Measurements from ENCODE around the gene DNAAF5.
"Not testable (repeated sequence)": the region's sequence is repeated elsewhere in the genome, so short reads cannot be mapped to it uniquely, and the experiment has no call there.

The DNAAF5 gene

DNA sequence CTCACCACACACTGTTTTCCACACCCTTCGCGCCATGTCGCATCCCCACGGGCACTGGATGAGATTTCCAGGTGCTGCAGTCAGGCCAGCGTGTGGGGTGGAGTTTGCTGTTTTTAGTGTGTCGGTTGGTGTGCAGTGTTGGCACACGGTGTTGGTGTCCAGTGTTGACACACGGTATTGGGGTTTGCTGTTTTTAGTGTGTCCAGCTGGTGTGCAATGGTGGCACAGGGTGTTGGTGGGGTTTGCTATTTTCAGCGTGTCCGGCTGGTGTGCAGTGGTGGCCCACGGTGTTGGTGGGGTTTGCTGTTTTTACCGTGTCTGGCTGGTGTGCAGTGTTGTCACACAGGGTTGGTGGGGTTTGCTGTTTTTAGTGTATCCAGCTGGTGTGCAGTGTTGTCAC is 20.7 kb downstream of the DNAAF5 start:
- Histone ChIP-seq H3K27ac (ENCODE audit: low read depth, low read length, severe bottlenecking) (no peak overlapping the region), H3K36me3 (ENCODE audit: control insufficient read depth, insufficient read depth, low read length) (peaks cover 48% of the 10 kb centered on the region), H3K4me1 (ENCODE audit: control insufficient read depth, insufficient read depth, low read length, poor library complexity, severe bottlenecking) (no peaks in the 10 kb centered on the region), H3K4me3 (ENCODE audit: extremely low read depth, insufficient read depth, low read length, poor library complexity, severe bottlenecking) (no peak overlapping the region), H3K9me3 (ENCODE audit: control insufficient read depth, low read length) (no peaks in the 10 kb centered on the region)
- 95 to 100% methylated on average over 5 to 12 of the region's 12 CpGs for WGBS, 2 experiments (ENCODE audit: insufficient coverage in 2 of 2)

- 92 to 96% methylated on average over 13 to 15 of the region's 15 CpGs for WGBS, 2 experiments (ENCODE audit: insufficient coverage in 2 of 2)
- Histone ChIP-seq H3K4me3 (ENCODE audit: extremely low read depth, insufficient read depth, low read length, poor library complexity, severe bottlenecking) (no peak overlapping the region), H3K27ac (ENCODE audit: low read depth, low read length, severe bottlenecking) (no peak overlapping the region), H3K4me1 (ENCODE audit: control insufficient read depth, insufficient read depth, low read length, poor library complexity, severe bottlenecking) (no peaks in the 10 kb centered on the region), H3K9me3 (ENCODE audit: control insufficient read depth, low read length) (no peaks in the 10 kb centered on the region), H3K36me3 (ENCODE audit: control insufficient read depth, insufficient read depth, low read length) (peaks cover 46% of the 10 kb centered on the region)
Measured at GRCh38 chr7:748446-748845, 21.9 kb downstream of the DNAAF5 start.

GRCh38 chr7:749140-749551 is 22.6 kb downstream of the DNAAF5 start:
- no peak overlapping the region for H3K27ac ChIP-seq (ENCODE audit: low read depth, low read length, severe bottlenecking)
- WGBS, 2 experiments (ENCODE audit: insufficient coverage in 2 of 2) = 92 to 99% methylated on average over 14 of the region's 14 CpGs
- no peaks in the 10 kb centered on the region for H3K4me1 ChIP-seq (ENCODE audit: control insufficient read depth, insufficient read depth, low read length, poor library complexity, severe bottlenecking)
- H3K4me3 ChIP-seq (ENCODE audit: extremely low read depth, insufficient read depth, low read length, poor library complexity, severe bottlenecking) = no peak overlapping the region
- H3K9me3 ChIP-seq (ENCODE audit: control insufficient read depth, low read length) = no peaks in the 10 kb centered on the region
- peaks cover 50% of the 10 kb centered on the region for H3K36me3 ChIP-seq (ENCODE audit: control insufficient read depth, insufficient read depth, low read length)

- WGBS, 2 experiments (ENCODE audit: insufficient coverage in 2 of 2) = 94 to 96% methylated on average over 25 to 26 of the region's 26 CpGs
Measured at GRCh38 chr7:750111-750905, 23.8 kb downstream of the DNAAF5 start.

DNA sequence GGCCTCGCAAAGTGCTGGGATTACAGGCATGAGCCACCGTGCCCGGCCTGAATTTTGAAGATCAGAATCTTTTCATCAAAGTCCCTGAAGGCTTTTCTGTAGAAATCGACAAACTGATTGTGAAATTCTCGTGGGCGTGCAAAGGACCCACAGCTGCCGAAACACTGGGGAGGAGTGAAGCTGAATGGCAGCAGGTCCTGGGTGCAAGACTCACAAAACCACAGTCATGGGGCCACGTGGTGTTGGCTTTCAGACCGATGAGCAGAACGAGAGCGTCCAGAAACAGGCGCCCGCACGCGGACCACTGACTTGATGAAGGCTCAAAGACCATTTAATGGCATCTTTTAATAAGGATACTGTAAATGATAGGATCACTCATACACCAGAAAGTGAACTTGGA is 25.3 kb downstream of the DNAAF5 start:
- 90 to 98% methylated on average over 9 to 12 of the region's 15 CpGs for WGBS, 2 experiments (ENCODE audit: insufficient coverage in 2 of 2)
- peaks cover 59% of the 10 kb centered on the region for H3K36me3 ChIP-seq (ENCODE audit: control insufficient read depth, insufficient read depth, low read length)

More at GRCh38 chr7:750111-750905, 23.8 kb downstream of the DNAAF5 start:
- Histone ChIP-seq H3K4me1 (ENCODE audit: control insufficient read depth, insufficient read depth, low read length, poor library complexity, severe bottlenecking) (no peaks in the 10 kb centered on the region), H3K9me3 (ENCODE audit: control insufficient read depth, low read length) (no peaks in the 10 kb centered on the region), H3K4me3 (ENCODE audit: extremely low read depth, insufficient read depth, low read length, poor library complexity, severe bottlenecking) (no peak overlapping the region), H3K36me3 (ENCODE audit: control insufficient read depth, insufficient read depth, low read length) (peaks cover 55% of the 10 kb centered on the region), H3K27ac (ENCODE audit: low read depth, low read length, severe bottlenecking) (no peak overlapping the region)

DNA sequence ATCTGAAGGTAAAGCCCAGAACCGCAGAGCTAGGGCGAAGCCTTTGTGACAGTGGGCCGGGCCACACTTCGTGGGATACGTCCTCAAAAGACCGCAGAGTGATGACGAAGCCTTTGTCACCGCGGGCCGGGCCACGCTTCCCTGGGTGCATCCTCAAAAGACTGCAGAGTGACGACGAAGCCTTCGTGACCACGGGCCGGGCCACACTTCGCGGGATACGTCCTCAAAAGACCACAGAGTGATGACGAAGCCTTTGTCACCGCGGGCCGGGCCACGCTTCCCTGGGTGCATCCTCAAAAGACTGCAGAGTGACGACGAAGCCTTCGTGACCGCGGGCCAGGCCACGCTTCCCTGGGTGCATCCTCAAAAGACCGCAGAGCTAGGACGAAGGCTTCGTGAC is 25.8 kb downstream of the DNAAF5 start:
- not testable (repeated sequence) for H3K4me1 ChIP-seq (ENCODE audit: control insufficient read depth, insufficient read depth, low read length, poor library complexity, severe bottlenecking); H3K27ac ChIP-seq (ENCODE audit: low read depth, low read length, severe bottlenecking); H3K4me3 ChIP-seq (ENCODE audit: extremely low read depth, insufficient read depth, low read length, poor library complexity, severe bottlenecking); H3K9me3 ChIP-seq (ENCODE audit: control insufficient read depth, low read length)
- 90% methylated on average over 33 of the region's 33 CpGs for WGBS, 2 experiments (ENCODE audit: insufficient coverage in 2 of 2)
- H3K36me3 ChIP-seq (ENCODE audit: control insufficient read depth, insufficient read depth, low read length) = peaks cover 60% of the 10 kb centered on the region

More for the DNA sequence above, 25.3 kb downstream of the DNAAF5 start:
- Histone ChIP-seq H3K4me1 (ENCODE audit: control insufficient read depth, insufficient read depth, low read length, poor library complexity, severe bottlenecking) (no peaks in the 10 kb centered on the region), H3K4me3 (ENCODE audit: extremely low read depth, insufficient read depth, low read length, poor library complexity, severe bottlenecking) (no peak overlapping the region), H3K9me3 (ENCODE audit: control insufficient read depth, low read length) (no peaks in the 10 kb centered on the region), H3K27ac (ENCODE audit: low read depth, low read length, severe bottlenecking) (no peak overlapping the region)

- Histone ChIP-seq H3K9me3 (ENCODE audit: control insufficient read depth, low read length) (no peaks in the 10 kb centered on the region), H3K4me1 (ENCODE audit: control insufficient read depth, insufficient read depth, low read length, poor library complexity, severe bottlenecking) (no peaks in the 10 kb centered on the region), H3K36me3 (ENCODE audit: control insufficient read depth, insufficient read depth, low read length) (peaks cover 69% of the 10 kb centered on the region), H3K27ac (ENCODE audit: low read depth, low read length, severe bottlenecking) (no peak overlapping the region), H3K4me3 (ENCODE audit: extremely low read depth, insufficient read depth, low read length, poor library complexity, severe bottlenecking) (no peak overlapping the region)
- 97 to 98% methylated on average over 17 of the region's 17 CpGs for WGBS, 2 experiments (ENCODE audit: insufficient coverage in 2 of 2)
Measured at GRCh38 chr7:753190-753589, 26.7 kb downstream of the DNAAF5 start.

- 95 to 97% methylated on average over 47 to 49 of the region's 49 CpGs for WGBS, 2 experiments (ENCODE audit: insufficient coverage in 2 of 2)
- no peaks in the 10 kb centered on the region for H3K4me1 ChIP-seq (ENCODE audit: control insufficient read depth, insufficient read depth, low read length, poor library complexity, severe bottlenecking)
- no peak overlapping the region for H3K27ac ChIP-seq (ENCODE audit: low read depth, low read length, severe bottlenecking)
- H3K36me3 ChIP-seq (ENCODE audit: control insufficient read depth, insufficient read depth, low read length) = peaks cover 77% of the 10 kb centered on the region
- no peak overlapping the region for H3K4me3 ChIP-seq (ENCODE audit: extremely low read depth, insufficient read depth, low read length, poor library complexity, severe bottlenecking)
- H3K9me3 ChIP-seq (ENCODE audit: control insufficient read depth, low read length) = no peaks in the 10 kb centered on the region
Measured at GRCh38 chr7:754531-755412, 28.3 kb downstream of the DNAAF5 start.

GRCh38 chr7:755413-755805 is 28.9 kb downstream of the DNAAF5 start:
- peaks cover 80% of the 10 kb centered on the region for H3K36me3 ChIP-seq (ENCODE audit: control insufficient read depth, insufficient read depth, low read length)
- H3K27ac ChIP-seq (ENCODE audit: low read depth, low read length, severe bottlenecking) = no peak overlapping the region
- H3K4me1 ChIP-seq (ENCODE audit: control insufficient read depth, insufficient read depth, low read length, poor library complexity, severe bottlenecking) = no peaks in the 10 kb centered on the region
- 91 to 96% methylated on average over 6 to 8 of the region's 9 CpGs for WGBS, 2 experiments (ENCODE audit: insufficient coverage in 2 of 2)
- H3K4me3 ChIP-seq (ENCODE audit: extremely low read depth, insufficient read depth, low read length, poor library complexity, severe bottlenecking) = no peak overlapping the region
- H3K9me3 ChIP-seq (ENCODE audit: control insufficient read depth, low read length) = no peaks in the 10 kb centered on the region

GRCh38 chr7:756231-756927 is 29.9 kb downstream of the DNAAF5 start:
- no peak overlapping the region for H3K27ac ChIP-seq (ENCODE audit: low read depth, low read length, severe bottlenecking)
- peaks cover 75% of the 10 kb centered on the region for H3K36me3 ChIP-seq (ENCODE audit: control insufficient read depth, insufficient read depth, low read length)

More at GRCh38 chr7:756231-756927, 29.9 kb downstream of the DNAAF5 start:
- Histone ChIP-seq H3K4me3 (ENCODE audit: extremely low read depth, insufficient read depth, low read length, poor library complexity, severe bottlenecking) (no peak overlapping the region), H3K4me1 (ENCODE audit: control insufficient read depth, insufficient read depth, low read length, poor library complexity, severe bottlenecking) (no peaks in the 10 kb centered on the region), H3K9me3 (ENCODE audit: control insufficient read depth, low read length) (no peaks in the 10 kb centered on the region)
- WGBS, 2 experiments (ENCODE audit: insufficient coverage in 2 of 2) = 96 to 98% methylated on average over 26 to 27 of the region's 30 CpGs

Data from mesodermal cell (in vitro differentiated cells).